ENCODE measurements around the gene MCM5. TPM values are rescaled to one million over a fixed set of nuclear protein-coding genes. Genes with fewer than 3 reads are reported as not detected.

Gene MCM5
- total RNA-seq, 2 donors from 2014 or later = 42.2 to 51.8 TPM

DNA sequence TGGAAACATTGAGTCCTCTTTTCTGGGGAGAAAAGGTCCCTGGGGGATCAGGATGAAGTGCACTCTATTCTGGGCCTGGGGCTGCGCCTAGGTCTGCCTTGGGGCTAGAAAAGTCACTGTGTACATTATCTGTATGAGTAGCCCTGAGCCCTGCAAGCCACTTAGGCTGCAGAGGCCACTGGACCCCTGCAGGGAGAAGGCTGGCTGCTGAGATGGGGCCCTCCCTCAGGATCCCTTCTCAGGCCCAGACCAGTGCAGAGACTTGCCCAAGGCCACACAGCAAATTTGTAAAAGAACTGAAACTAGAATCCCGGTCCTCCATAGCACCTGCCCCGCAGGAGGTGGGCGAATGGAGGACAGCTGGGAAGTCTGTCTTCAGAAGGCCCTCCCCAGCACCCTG is 45.9 kb upstream of the MCM5 start:
- Histone ChIP-seq H3K9me3 (no peaks in the 10 kb centered on the region), H3K36me3 (no peaks in the 10 kb centered on the region), H3K27ac (no peak overlapping the region), H3K27me3 (replicated peaks; ENCODE audit: insufficient read depth) (no peaks in the 10 kb centered on the region), H3K4me1 (replicated peaks) (peaks cover 4% of the 10 kb centered on the region), H3K4me3 (no peak overlapping the region)
- DNase-seq (ENCODE audit: low spot score) = no peak
- TF ChIP-seq POLR2A (IDR thresholded peaks at IDR 0.05) (no peak), POLR2AphosphoS5 (IDR thresholded peaks at IDR 0.05) (no peak)
- TF ChIP-seq, protein P1, sequence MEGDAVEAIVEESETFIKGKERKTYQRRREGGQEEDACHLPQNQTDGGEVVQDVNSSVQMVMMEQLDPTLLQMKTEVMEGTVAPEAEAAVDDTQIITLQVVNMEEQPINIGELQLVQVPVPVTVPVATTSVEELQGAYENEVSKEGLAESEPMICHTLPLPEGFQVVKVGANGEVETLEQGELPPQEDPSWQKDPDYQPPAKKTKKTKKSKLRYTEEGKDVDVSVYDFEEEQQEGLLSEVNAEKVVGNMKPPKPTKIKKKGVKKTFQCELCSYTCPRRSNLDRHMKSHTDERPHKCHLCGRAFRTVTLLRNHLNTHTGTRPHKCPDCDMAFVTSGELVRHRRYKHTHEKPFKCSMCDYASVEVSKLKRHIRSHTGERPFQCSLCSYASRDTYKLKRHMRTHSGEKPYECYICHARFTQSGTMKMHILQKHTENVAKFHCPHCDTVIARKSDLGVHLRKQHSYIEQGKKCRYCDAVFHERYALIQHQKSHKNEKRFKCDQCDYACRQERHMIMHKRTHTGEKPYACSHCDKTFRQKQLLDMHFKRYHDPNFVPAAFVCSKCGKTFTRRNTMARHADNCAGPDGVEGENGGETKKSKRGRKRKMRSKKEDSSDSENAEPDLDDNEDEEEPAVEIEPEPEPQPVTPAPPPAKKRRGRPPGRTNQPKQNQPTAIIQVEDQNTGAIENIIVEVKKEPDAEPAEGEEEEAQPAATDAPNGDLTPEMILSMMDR (IDR thresholded peaks at IDR 0.05) = no peak
- intact Hi-C loops (cut with DNase I) = loop anchor here (5.0 kb wide), 1 partner anchor 228 kb away; no protein-coding TSS in a partner anchor
- 90% methylated on average over 4 of the region's 4 CpGs for WGBS

DNA sequence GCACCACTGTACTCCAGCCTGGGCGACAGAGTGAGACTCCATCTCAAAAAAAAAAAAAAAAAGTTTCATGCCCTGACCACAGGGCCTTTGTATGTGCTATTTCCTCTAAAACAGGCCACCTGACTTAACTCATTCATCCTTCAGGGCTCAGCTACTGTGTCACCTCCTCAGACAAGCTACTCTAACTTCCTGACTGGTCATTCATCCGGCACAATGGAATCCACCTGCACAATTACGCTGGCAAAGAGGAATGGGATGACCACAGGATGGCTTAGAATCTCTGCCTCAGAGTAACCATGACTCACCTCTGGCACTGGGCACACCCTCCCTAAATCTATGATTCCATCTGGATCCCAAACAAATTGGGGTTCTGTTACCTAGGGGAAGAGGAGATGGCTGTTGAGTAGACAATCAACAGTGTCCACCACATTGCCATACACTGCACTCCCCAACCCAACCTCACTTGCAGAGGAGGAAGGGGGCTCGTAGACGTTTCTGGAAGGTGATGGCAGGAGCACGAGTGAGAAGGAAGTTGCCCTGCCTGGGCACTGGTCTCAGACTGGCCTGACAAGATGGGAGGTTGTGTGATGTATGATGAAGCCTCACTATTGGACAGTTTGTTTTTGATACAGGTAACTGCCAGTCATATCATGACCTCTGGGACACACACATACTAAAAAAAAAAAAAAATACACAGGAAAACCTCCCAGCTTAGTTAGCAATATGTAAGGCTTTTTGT is 41.9 kb upstream of the MCM5 start:
- TF ChIP-seq POLR2AphosphoS5 (IDR thresholded peaks at IDR 0.05) = no peak
- TF ChIP-seq, protein P1 (IDR thresholded peaks at IDR 0.05) = no peak
- TF ChIP-seq POLR2A (IDR thresholded peaks at IDR 0.05) = no peak
- Histone ChIP-seq H3K9me3 (no peaks in the 10 kb centered on the region), H3K27ac (no peak overlapping the region), H3K4me1 (replicated peaks) (no peaks in the 10 kb centered on the region), H3K27me3 (replicated peaks; ENCODE audit: insufficient read depth) (no peaks in the 10 kb centered on the region), H3K4me3 (no peak overlapping the region), H3K36me3 (no peaks in the 10 kb centered on the region)
- WGBS = 68% methylated on average over 6 of the region's 6 CpGs
- no peak for DNase-seq (ENCODE audit: low spot score)
- intact Hi-C loops (cut with DNase I) = no loop called here

DNA sequence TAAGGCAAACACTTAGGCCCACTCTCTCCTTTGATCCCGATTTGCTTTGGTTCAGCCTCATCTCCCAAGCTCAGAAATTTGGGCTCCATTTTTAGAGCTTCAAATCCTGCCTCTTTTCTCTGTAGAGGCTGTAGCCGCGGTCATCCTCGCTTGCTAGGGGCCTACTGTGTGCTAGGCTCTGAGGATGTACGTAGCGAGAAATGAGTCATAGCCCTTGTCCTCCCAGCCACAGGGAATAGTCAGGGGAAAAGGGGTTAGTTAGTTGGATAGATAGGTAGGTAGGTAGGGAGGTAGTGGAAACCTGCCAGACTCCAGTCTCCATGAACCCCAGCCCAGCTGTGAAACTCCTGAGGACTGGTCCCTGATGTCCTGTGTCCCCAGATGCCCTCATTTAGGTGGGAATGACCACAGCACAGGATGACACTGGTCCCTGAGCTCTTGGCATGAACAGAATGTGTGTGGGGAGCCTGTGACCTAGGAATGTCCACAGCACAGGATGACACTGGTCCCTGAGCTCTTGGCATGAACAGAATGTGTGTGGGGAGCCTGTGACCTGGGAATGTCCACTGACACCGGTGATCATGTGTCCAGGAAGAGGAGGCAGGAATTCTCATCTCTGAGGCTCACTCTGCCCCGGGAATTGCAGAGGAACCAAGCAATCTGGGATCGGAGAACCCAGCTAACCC is 40.4 kb upstream of the MCM5 start:
- H3K9me3 ChIP-seq = no peaks in the 10 kb centered on the region
- H3K27me3 ChIP-seq (replicated peaks; ENCODE audit: insufficient read depth) = no peaks in the 10 kb centered on the region
- intact Hi-C loops (cut with DNase I) = no loop called here
- no peaks in the 10 kb centered on the region for H3K36me3 ChIP-seq
- H3K4me1 ChIP-seq (replicated peaks) = no peaks in the 10 kb centered on the region
- no peak overlapping the region for H3K27ac ChIP-seq
- WGBS = 88% methylated on average over 9 of the region's 9 CpGs
- TF ChIP-seq POLR2A (IDR thresholded peaks at IDR 0.05) = no peak
- TF ChIP-seq, protein P1 (IDR thresholded peaks at IDR 0.05) = no peak
- no peak for TF ChIP-seq POLR2AphosphoS5 (IDR thresholded peaks at IDR 0.05)
- H3K4me3 ChIP-seq = no peak overlapping the region
- DNase-seq (ENCODE audit: low spot score) = no peak

DNA sequence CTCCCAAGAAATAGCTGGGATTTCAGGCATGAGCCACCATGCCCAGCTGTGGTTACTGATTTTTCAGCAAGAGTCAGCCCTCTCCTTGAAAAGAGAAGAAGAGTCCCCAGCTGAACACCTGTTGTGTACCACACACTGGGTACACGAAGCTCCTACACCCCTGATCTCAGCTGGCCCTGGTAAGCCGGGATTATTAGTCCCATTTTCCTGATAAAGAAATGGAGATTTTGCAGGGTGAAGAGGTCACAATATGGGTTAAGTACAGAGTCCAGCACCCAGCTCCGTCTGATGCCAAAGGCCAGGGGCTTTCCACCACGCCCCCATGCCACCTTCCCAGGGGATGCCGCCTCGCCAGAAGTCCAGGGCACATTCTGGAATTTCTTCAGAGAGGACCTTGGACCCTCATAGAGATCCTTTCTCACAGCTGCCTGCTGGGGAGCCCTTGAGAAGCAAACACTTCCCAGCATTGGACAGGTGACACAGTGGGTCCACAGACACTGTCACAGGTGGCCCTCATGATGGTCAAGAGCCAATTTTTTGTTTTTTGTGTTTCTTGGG is 38.9 kb upstream of the MCM5 start:
- no peak overlapping the region for H3K4me3 ChIP-seq
- no peaks in the 10 kb centered on the region for H3K27me3 ChIP-seq (replicated peaks; ENCODE audit: insufficient read depth)
- H3K9me3 ChIP-seq = no peaks in the 10 kb centered on the region
- DNase-seq (ENCODE audit: low spot score) = no peak
- 70% methylated on average over 6 of the region's 6 CpGs for WGBS
- no peaks in the 10 kb centered on the region for H3K36me3 ChIP-seq
- TF ChIP-seq, protein P1 (IDR thresholded peaks at IDR 0.05) = no peak
- TF ChIP-seq POLR2AphosphoS5 (IDR thresholded peaks at IDR 0.05) (no peak), POLR2A (IDR thresholded peaks at IDR 0.05) (no peak)
- intact Hi-C loops (cut with DNase I) = no loop called here
- no peaks in the 10 kb centered on the region for H3K4me1 ChIP-seq (replicated peaks)
- H3K27ac ChIP-seq = no peak overlapping the region
